ENCODE measurements around the gene LRRC4C.

Gene LRRC4C

GRCh38 chr11:41320653-41321052, 138.8 kb downstream of the LRRC4C start:
- DNase-seq: no peak

GRCh38 chr11:41320238-41320637, 139.2 kb downstream of the LRRC4C start:
- no peak for DNase-seq

- DNase-seq: no peak
Measured at GRCh38 chr11:41319434-41319833, 140.0 kb downstream of the LRRC4C start.

GRCh38 chr11:41316751-41317150, 142.7 kb downstream of the LRRC4C start:
- no peak for DNase-seq

- no peak for DNase-seq
Measured at GRCh38 chr11:41313226-41313625, 146.2 kb downstream of the LRRC4C start.

- DNase-seq: peak; percentile 15
Measured at GRCh38 chr11:41309716-41310115, 149.7 kb downstream of the LRRC4C start.

- peak; percentile 12 for DNase-seq
Measured at GRCh38 chr11:41309111-41309522, 150.3 kb downstream of the LRRC4C start.

- DNase-seq: no peak
Measured at GRCh38 chr11:41308286-41308685, 151.2 kb downstream of the LRRC4C start.

GRCh38 chr11:41307296-41308080, 152.0 kb downstream of the LRRC4C start:
- DNase-seq: no peak

- DNase-seq: no peak
Measured at GRCh38 chr11:41306431-41306830, 153.0 kb downstream of the LRRC4C start.

- peak; percentile 20 for DNase-seq
Measured at GRCh38 chr11:41301023-41301422, 158.4 kb downstream of the LRRC4C start.

- no peak for DNase-seq
Measured at GRCh38 chr11:41289408-41289807, 170.0 kb downstream of the LRRC4C start.

- DNase-seq: no peak
Measured at GRCh38 chr11:41286751-41287150, 172.7 kb downstream of the LRRC4C start.

- DNase-seq: no peak
Measured at GRCh38 chr11:41284354-41284753, 175.1 kb downstream of the LRRC4C start.

- no peak for DNase-seq
Measured at GRCh38 chr11:41283191-41283930, 176.1 kb downstream of the LRRC4C start.

GRCh38 chr11:41282395-41282794, 177.1 kb downstream of the LRRC4C start:
- no peak for DNase-seq

- no peak for DNase-seq
Measured at GRCh38 chr11:41281131-41281742, 178.2 kb downstream of the LRRC4C start.

- no peak for DNase-seq
Measured at GRCh38 chr11:41274831-41275230, 184.6 kb downstream of the LRRC4C start.

- no peak for DNase-seq
Measured at GRCh38 chr11:41273908-41274307, 185.5 kb downstream of the LRRC4C start.

- DNase-seq: no peak
Measured at GRCh38 chr11:41267451-41267850, 192.0 kb downstream of the LRRC4C start.

GRCh38 chr11:41256041-41256440, 203.4 kb downstream of the LRRC4C start:
- DNase-seq: no peak

GRCh38 chr11:41254966-41255365, 204.5 kb downstream of the LRRC4C start:
- DNase-seq: no peak

- no peak for DNase-seq
Measured at GRCh38 chr11:41250408-41250935, 209.0 kb downstream of the LRRC4C start.

- DNase-seq: no peak
Measured at GRCh38 chr11:41247621-41248020, 211.8 kb downstream of the LRRC4C start.

All from RPMI8226 (cell line).